GM12865 (cell line): ENCODE results near the gene MCM3AP.

Experiments
- DNase-seq: peaks from one replicate; pipeline ENCODE4 v3.0.0; 2010; ENCODE audit warnings: low read depth
- H3K4me3 ChIP-seq: 2 replicates; pipeline ENCODE4 v1.5.1; 2011; ENCODE audit warnings: mild to moderate bottlenecking, low read depth, low read length, control low read depth
- TF ChIP-seq, protein P1 (sequence below): IDR thresholded peaks from 2 replicates; pipeline ENCODE4 v1.5.1; 2011; ENCODE audit warnings: low read length, control low read depth, low read depth, inconsistent platforms; ENCODE audit not compliant: insufficient read depth; ENCODE audit errors: missing control alignments

The MCM3AP gene

DNA sequence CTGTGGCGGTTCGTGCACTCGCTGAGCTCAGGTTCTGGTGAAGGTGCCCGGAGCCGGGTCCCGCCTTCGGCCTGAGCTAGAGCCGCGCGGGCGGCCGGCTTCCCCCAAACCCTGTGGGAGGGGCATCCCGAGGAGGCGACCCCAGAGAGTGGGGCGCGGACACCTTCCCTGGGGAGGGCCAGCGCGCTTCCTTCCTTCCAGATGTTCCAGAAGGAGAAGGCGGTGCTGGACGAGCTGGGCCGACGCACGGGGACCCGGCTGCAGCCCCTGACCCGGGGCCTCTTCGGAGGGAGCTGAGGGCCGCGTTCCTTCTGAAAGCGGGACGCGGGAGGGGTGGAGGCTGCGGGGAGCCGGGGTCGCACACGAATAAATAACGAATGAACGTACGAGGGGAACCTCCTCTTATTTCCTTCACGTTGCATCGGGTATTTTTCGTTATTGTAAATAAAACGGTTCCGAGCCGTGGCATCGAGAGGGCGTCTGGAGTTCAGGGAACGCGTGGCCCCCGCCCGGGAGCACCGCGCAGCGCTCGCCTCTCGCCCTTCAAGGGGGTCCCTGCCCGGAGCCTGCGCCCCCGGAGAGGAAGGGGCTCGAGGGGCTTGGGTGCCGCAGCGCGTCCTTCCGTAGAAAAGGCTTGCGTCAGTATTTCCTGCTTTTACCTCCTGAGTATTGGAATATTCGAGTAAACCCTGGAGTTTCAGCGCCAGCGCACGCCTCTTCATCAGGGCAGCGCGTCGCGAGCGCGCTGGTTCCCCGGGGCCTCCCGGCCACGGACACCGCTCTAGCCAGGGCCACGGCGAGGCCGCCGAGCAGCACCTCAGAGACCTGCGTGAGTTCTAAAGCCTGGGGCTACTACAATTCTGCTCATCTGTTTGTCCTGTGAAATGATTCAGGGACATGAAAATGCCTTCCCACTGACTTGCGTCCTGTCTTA, 12.2 kb upstream of the MCM3AP start:
- no peak for DNase-seq
- TF ChIP-seq, protein P1, sequence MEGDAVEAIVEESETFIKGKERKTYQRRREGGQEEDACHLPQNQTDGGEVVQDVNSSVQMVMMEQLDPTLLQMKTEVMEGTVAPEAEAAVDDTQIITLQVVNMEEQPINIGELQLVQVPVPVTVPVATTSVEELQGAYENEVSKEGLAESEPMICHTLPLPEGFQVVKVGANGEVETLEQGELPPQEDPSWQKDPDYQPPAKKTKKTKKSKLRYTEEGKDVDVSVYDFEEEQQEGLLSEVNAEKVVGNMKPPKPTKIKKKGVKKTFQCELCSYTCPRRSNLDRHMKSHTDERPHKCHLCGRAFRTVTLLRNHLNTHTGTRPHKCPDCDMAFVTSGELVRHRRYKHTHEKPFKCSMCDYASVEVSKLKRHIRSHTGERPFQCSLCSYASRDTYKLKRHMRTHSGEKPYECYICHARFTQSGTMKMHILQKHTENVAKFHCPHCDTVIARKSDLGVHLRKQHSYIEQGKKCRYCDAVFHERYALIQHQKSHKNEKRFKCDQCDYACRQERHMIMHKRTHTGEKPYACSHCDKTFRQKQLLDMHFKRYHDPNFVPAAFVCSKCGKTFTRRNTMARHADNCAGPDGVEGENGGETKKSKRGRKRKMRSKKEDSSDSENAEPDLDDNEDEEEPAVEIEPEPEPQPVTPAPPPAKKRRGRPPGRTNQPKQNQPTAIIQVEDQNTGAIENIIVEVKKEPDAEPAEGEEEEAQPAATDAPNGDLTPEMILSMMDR = no peak
- H3K4me3 ChIP-seq = no peak overlapping the region

- TF ChIP-seq, protein P1 = no peak
- no peak for DNase-seq
- H3K4me3 ChIP-seq = no peak overlapping the region
These were observed 10.8 kb upstream of the MCM3AP start for GRCh38 chr21:46295996-46296752.

DNA sequence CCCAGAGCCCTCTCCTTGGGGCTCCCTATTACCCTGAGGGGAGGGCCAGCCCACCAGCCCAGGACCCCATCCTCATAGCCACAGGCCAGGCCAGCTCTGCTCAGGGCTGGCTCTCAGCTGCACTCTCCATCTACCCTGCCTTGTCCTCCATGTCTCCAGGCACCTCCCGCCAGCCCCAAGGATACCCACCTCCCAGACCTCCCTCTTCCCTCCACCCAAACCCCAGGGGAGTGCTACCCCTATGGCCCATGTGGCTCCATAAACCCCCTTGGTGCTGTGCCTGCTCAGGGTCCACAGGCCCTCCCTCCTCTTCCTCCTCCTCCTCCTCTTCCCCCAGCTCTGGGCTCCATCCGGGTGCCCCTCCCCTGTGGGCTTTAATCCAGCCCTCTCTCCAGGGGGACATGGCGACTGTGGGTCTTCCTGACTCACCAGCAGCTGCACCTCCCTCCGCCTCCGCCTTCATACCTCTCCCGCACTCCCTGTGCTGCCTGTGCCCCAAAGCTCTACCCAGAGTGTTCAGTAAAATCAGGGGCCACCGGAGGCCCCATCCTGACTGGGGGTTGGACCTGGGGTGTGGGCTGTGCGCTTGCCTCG, 9.9 kb upstream of the MCM3AP start:
- DNase-seq = no peak
- TF ChIP-seq, protein P1 = no peak
- no peak overlapping the region for H3K4me3 ChIP-seq

GRCh38 chr21:46294647-46295176, 9.3 kb upstream of the MCM3AP start:
- peak; percentile 49 for DNase-seq
- TF ChIP-seq, protein P1 = no peak
- H3K4me3 ChIP-seq = no peak overlapping the region

DNA sequence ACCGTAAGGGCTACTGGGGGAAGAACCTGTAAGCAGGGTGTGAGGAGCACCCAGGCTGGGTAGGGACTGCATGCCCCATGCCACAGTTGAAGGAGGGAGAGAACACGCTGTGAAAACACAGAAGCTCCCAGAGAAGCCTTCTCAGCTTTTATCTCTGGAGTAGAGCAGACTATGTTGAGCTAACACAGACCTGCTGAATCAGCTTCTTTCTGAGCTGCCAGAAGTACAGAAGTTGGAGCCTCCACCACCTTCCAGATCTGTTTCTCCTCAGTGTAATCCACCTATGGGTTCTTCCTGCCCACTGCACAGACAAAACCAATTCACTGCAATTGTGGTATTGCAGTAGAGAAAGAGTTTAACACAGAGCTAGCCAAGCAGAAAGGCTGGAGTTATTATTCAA, 6.2 kb upstream of the MCM3AP start:
- no peak overlapping the region for H3K4me3 ChIP-seq
- no peak for DNase-seq

DNA sequence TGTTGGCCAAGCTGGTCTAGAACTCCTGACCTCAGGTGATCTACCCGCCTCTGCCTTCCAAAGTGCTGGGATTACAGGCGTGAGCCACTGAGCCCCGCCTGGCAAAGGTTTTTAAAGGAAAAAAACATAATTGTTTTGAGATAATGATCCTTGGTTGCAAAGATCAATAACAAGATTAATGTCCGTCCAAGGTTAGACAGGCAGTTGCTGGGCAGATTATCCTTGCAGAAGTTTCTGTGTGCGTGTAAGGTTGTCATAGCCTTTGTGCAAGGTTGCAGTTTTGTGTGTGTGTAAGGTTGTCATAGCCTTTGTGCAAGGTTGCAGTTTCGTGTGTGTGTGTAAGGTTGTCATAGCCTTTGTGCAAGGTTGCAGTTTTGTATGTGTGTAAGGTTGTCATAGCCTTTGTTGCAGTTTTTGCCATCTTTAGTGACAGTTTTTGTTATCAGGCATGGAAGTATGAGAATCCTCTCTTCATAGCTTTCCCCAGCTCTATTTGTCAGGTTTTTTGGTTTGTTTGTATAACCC, 4.3 kb upstream of the MCM3AP start:
- H3K4me3 ChIP-seq = no peak overlapping the region
- TF ChIP-seq, protein P1 = no peak
- DNase-seq = peak; percentile 30

More for the DNA sequence above, 6.2 kb upstream of the MCM3AP start:
- TF ChIP-seq, protein P1 = no peak
